OCI-LY7 (cell line): ENCODE measurements around the gene SIX1.

Experiments
- CTCF ChIP-seq: fragments of 200-600 bp; sonication (generic); conservative IDR thresholded peaks from 2 replicates; pipeline ENCODE4 v1.5.1; 2014; ENCODE audit warnings: mild to moderate bottlenecking, antibody characterized with exemption, low read length, moderate library complexity, mixed read lengths
- EZH2phosphoT487 ChIP-seq: fragments of 200-600 bp; sonication (generic); IDR thresholded peaks from 2 replicates; pipeline ENCODE4 v1.6.1; 2018; ENCODE audit warnings: low read depth, borderline replicate concordance, mild to moderate bottlenecking, mixed run types, antibody characterized with exemption, low read length, moderate library complexity, mixed read lengths

- TF ChIP-seq CTCF (no peak), EZH2phosphoT487 (no peak)
Observed at GRCh38 chr14:60647081-60647836, 2.0 kb downstream of the SIX1 start.
